K562 (cell line): ENCODE data around the gene ARMC9. TPM values are rescaled to one million over a fixed set of nuclear protein-coding genes. Genes with fewer than 3 reads are reported as not detected.
"Not testable (repeated sequence)": the region's sequence is repeated elsewhere in the genome, so short reads cannot be mapped to it uniquely, and the experiment has no call there.

ENCODE experiments used
- ATAC-seq: fragments of 200-7000 bp; cut with Tn5 transposase; 3 replicates; pipeline ENCODE4 v1.9.1; 2020; ENCODE audit warnings: moderate library complexity
- BruUV-seq: library from RNA; stranded (reverse); fragments of 400-500 nt; replicated peaks from 2 replicates; lab custom pipeline; 2021; lab: Mats Ljungman, UMichigan
- CTCF ChIA-PET: fragments of 300-600 bp; formaldehyde crosslinking; extraction: SDS; loops from one replicate; lab custom pipeline; 2021; ENCODE audit warnings: low intra/inter-chr PET ratio; lab: Yijun Ruan, JAX
- POLR2A ChIA-PET: fragments of 300-600, 350-650 bp; sonication (Branson Sonifier 250); formaldehyde crosslinking; extraction: SDS; loops from one replicate; lab custom pipeline; 2021; ENCODE audit warnings: antibody characterized with exemption, inconsistent platforms; lab: Yijun Ruan, JAX
- DNase-seq, 4 experiments: peaks; one replicate each; pipeline versions ENCODE4 v3.0.0 to v3.0.0-alpha.2; 2011 to 2018; ENCODE audit warnings: low spot score in 3 of 4, mixed read lengths in 3 of 4; ENCODE audit errors: extremely low read depth in 1 of 4
- FAIRE-seq: peaks from 2 replicates; lab custom pipeline; 2011; peaks lifted over from hg19 to GRCh38; lab: Jason Lieb, UNC
- H2AFZ ChIP-seq: 2 replicates; pipeline ENCODE4 v1.6.0; 2011; ENCODE audit warnings: low read depth, low read length, control low read depth, inconsistent platforms
- H3K27ac ChIP-seq: fragments of 200-600 bp; 3 replicates; pipeline ENCODE4 v1.8.0; 2011; ENCODE audit warnings: low read depth, mild to moderate bottlenecking, control low read depth, inconsistent platforms, low read length, moderate library complexity, mixed read lengths; ENCODE audit errors: extremely low read depth
- H3K27me3 ChIP-seq, 2 experiments: fragments of 300-600 bp in 1 of 2; 2 replicates in 1 of 2; 3 replicates in 1 of 2; pipeline versions ENCODE4 v1.6.0 to v1.8.0; 2011; ENCODE audit warnings: inconsistent platforms in 2 of 2, low read length in 2 of 2, mild to moderate bottlenecking in 1 of 2, mixed read lengths in 1 of 2, moderate library complexity in 1 of 2; ENCODE audit not compliant: control insufficient read depth in 2 of 2, insufficient read depth in 2 of 2
- H3K36me3 ChIP-seq: fragments of 300-600 bp; 3 replicates; pipeline ENCODE4 v1.8.0; 2011; ENCODE audit warnings: mild to moderate bottlenecking, low read length, inconsistent platforms; ENCODE audit not compliant: control insufficient read depth, insufficient read depth
- H3K4me1 ChIP-seq, 2 experiments: fragments of 200-600 bp in 1 of 2; replicated peaks in 1 of 2; 2 replicates in 1 of 2; 3 replicates in 1 of 2; pipeline versions ENCODE4 v1.5.1 to v1.8.0; 2011; ENCODE audit warnings: inconsistent platforms in 2 of 2, low read length in 2 of 2, mild to moderate bottlenecking in 1 of 2, mixed read lengths in 1 of 2, moderate library complexity in 1 of 2; ENCODE audit not compliant: control insufficient read depth in 2 of 2, insufficient read depth in 2 of 2
- H3K4me2 ChIP-seq: 2 replicates; pipeline ENCODE4 v1.6.1; 2011; ENCODE audit warnings: low read length, control low read depth, inconsistent platforms, mixed read lengths; ENCODE audit not compliant: insufficient read depth
- H3K4me3 ChIP-seq: fragments of 200-600 bp; sonication (generic), shearing (Covaris generic); 2 replicates; pipeline ENCODE4 v1.5.1; 2016; ENCODE audit warnings: control low read depth, inconsistent platforms
- H3K79me2 ChIP-seq: fragments of 200-600 bp; 3 replicates; pipeline ENCODE4 v1.8.0; 2011; ENCODE audit warnings: low read length, inconsistent platforms; ENCODE audit not compliant: control insufficient read depth, insufficient read depth
- H3K9ac ChIP-seq, 2 experiments: 2 replicates each; pipeline versions ENCODE4 v1.6.0 to v1.6.1; 2011; ENCODE audit warnings: low read depth in 2 of 2, low read length in 2 of 2, control low read depth in 1 of 2, inconsistent platforms in 1 of 2, mild to moderate bottlenecking in 1 of 2, mixed read lengths in 1 of 2; ENCODE audit not compliant: insufficient read depth in 1 of 2
- H3K9me1 ChIP-seq: one replicate; pipeline ENCODE4 v1.6.0; 2011; ENCODE audit warnings: inconsistent platforms, mild to moderate bottlenecking, low read length, moderate library complexity; ENCODE audit not compliant: control insufficient read depth, insufficient read depth
- H3K9me3 ChIP-seq: replicated peaks from 2 replicates; pipeline ENCODE4 v1.5.1; 2011; ENCODE audit warnings: low read depth, low read length, inconsistent platforms; ENCODE audit not compliant: control insufficient read depth, insufficient read depth
- H4K20me1 ChIP-seq: replicated peaks from 2 replicates; pipeline ENCODE4 v1.6.1; 2011; ENCODE audit warnings: low read length, inconsistent platforms, mixed read lengths; ENCODE audit not compliant: control insufficient read depth, insufficient read depth
- CBFA2T3 ChIP-seq: fragments of 450-650 bp; IDR thresholded peaks from 2 replicates; pipeline ENCODE4 v1.6.1; 2017
- CEBPB ChIP-seq: fragments of 450-650 bp; IDR thresholded peaks from 2 replicates; pipeline ENCODE4 v1.6.1; 2016; ENCODE audit warnings: missing genetic modification characterization, missing compliant biosample characterization
- CEBPG ChIP-seq, 3 experiments: fragments of 200-800 bp in 1 of 3; sonication (Bioruptor generic) in 1 of 3; sonication (generic) in 1 of 3; formaldehyde crosslinking in 1 of 3; IDR thresholded peaks in 2 of 3; conservative IDR thresholded peaks in 1 of 3; 2 replicates each; pipeline versions ENCODE4 v1.6.1 to v1.8.0; 2016 to 2022; ENCODE audit warnings: missing compliant biosample characterization in 2 of 3, missing genetic modification characterization in 2 of 3, mild to moderate bottlenecking in 1 of 3, missing genetic modification reagents in 1 of 3
- ETV6 ChIP-seq, 3 experiments: fragments of 150-350 bp in 1 of 3; sonication (generic) in 1 of 3; formaldehyde crosslinking in 1 of 3; IDR thresholded peaks; 2 replicates each; pipeline versions ENCODE4 v1.6.1 to v1.8.0; 2014 to 2022; ENCODE audit warnings: borderline replicate concordance in 2 of 3, low read depth in 2 of 3, antibody characterized with exemption in 1 of 3, low read length in 1 of 3, mild to moderate bottlenecking in 1 of 3, missing genetic modification reagents in 1 of 3
- TCF3 ChIP-seq: sonication (generic); formaldehyde crosslinking; IDR thresholded peaks from 2 replicates; pipeline ENCODE4 v1.4.0; 2020; ENCODE audit warnings: mild to moderate bottlenecking, missing genetic modification reagents
- WGBS: fragments of 100-300 bp; shearing (Covaris generic); methylation state at CpG from one replicate; pipeline ENCODE4 v1.1.6; 2016; ENCODE audit warnings: low coverage, mixed read lengths; ENCODE audit not compliant: insufficient coverage; ENCODE audit errors: missing lambda C conversion rate; 5-methylcytosine and 5-hydroxymethylcytosine counted together
- in situ Hi-C: fragments of 300-500 bp; cut with MboI; formaldehyde crosslinking; loops from 4 replicates; pipeline ENCODE4 v1.15.0; 2018; ENCODE audit warnings: inconsistent platforms, mixed read lengths
- intact Hi-C: fragments of 100-400 bp; cut with micrococcal nuclease; formaldehyde crosslinking; loops from 2 replicates; pipeline ENCODE4 v1.14.2; 2022
- polyA plus RNA-seq, 8 experiments: library from polyadenylated mRNA; depleted of rRNA in 4 of 8; stranded (reverse) in 5 of 8; unstranded in 3 of 8; fragments of >200 nt; fragmentation: Nextera tagmentation in 2 of 8; fragmentation: Illumina TruSeq in 1 of 8; extraction: Ambion mirVana in 2 of 8; extraction: Trizol in 1 of 8; gene quantifications; 2 replicates each; pipeline versions ENCODE4 v1.2.1 to v1.2.3, GENCODE V29; 2011 to 2014; ENCODE audit warnings: inconsistent platforms in 1 of 8, missing spikeins in 1 of 8
- total RNA-seq, 7 experiments: library from RNA; depleted of rRNA in 6 of 7; stranded (reverse); fragments of >200 nt in 6 of 7; fragmentation: Illumina TruSeq in 2 of 7; extraction: Trizol in 2 of 7; gene quantifications; 2 replicates each; pipeline versions ENCODE4 v1.2.1 to v1.2.3, GENCODE V29; 2011 to 2021; ENCODE audit warnings: low replicate concordance in 1 of 7

The ARMC9 gene
- total and polyA plus RNA-seq, 9 of the 15 experiments (the other 6 are each of a cell fraction or from before 2014, with no cell fraction given), result 0.36 to 2.3 (median 1.1) TPM

DNA sequence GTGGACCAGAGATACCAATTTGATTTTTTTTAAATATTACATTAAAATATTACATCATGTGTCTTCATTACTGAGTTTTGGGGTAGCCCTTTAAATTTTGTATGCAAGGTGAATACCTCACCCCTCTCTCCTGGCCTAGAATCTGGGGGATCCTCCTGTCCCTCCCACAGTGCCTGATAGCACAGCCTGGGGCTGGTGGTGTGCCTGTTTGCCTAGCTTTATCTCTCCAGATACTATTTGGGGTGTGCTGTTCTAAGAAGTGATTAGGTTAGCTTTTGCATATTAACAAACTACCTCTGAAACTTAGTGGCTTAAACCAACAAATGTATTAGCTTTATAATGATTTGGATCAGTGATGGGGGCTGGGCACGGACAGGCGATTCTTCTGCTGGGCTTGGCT, 176.3 kb downstream of the ARMC9 start:
- Histone ChIP-seq H3K36me3 (no peaks in the 10 kb centered on the region), H3K27me3 (peaks cover 0 to 19% of the 10 kb centered on the region in 2 experiments; a peak in 2 of 5 replicates), H3K9ac (no peak overlapping the region), H3K9me1 (no peaks in the 10 kb centered on the region), H3K79me2 (no peaks in the 10 kb centered on the region), H3K4me2 (peak overlapping the region; percentile 12), H3K9me3 (no peaks in the 10 kb centered on the region), H3K27ac (no peak overlapping the region), H3K4me3 (no peak overlapping the region), H4K20me1 (no peaks in the 10 kb centered on the region), H2AFZ (no peak overlapping the region), H3K4me1 (peaks cover 12 to 14% of the 10 kb centered on the region in 2 experiments; a peak in 4 of 5 replicates)
- intact Hi-C loops (no loop called here), in situ Hi-C loops (no loop called here)
- no CpG with 5 or more reads among the region's 2 CpGs for WGBS
- no TSS peak for BruUV-seq
- POLR2A ChIA-PET, result interaction anchor here (0.9 kb wide), 1 partner anchor 15 kb away, joined by 3 read pairs; no protein-coding TSS in a partner anchor
- TF ChIP-seq ETV6 (IDR thresholded peaks at IDR 0.05; ENCODE audit: borderline replicate concordance in 1 of 2, low read depth in 2 of 2, low read length in 1 of 2), result no peak
- TF ChIP-seq ETV6 (CRISPR knock-in tag; IDR thresholded peaks at IDR 0.05; ENCODE audit: borderline replicate concordance), result no peak
- TF ChIP-seq TCF3, result 0 out of 2 replicates have a peak, but pooled peaks have one; percentile 16
- TF ChIP-seq CBFA2T3, result peak; percentile 25
- FAIRE-seq (no peak), ATAC-seq (no peak), DNase-seq (peak in 2 of 4 experiments; percentile 35 to 38)
- CTCF ChIA-PET, result no interaction called here

DNA sequence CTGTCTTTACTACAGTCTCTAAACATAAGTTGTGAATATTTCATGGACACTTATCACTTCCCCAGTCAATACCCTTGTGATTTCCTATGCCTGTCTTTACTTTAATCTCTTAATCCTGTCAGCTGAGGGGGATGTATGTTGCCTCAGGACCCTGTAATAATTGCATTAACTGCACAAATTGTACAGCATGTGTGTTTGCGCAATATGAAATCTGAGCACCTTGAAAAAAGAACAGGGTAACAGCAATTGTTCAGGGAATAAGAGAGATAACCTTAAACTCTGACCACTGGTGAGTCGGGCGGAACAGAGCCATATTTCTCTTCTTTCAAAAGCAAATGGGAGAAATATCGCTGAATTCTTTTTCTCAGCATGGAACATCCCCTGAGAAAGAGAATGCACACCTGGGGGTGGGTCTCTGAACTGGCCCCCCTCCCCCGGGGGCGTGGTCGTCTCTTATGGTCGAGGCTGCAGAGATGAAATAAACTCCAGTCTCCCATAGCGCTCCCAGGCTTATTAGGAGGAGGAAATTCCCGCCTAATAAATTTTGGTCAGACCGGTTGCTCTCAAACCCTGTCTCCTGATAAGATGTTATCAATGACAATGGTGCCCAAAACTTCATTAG, 177.7 kb downstream of the ARMC9 start:
- H3K9me3 ChIP-seq; H2AFZ ChIP-seq; intact Hi-C loops; H3K27ac ChIP-seq; CTCF ChIA-PET; FAIRE-seq; H3K36me3 ChIP-seq; DNase-seq; POLR2A ChIA-PET; H3K9me1 ChIP-seq; H3K79me2 ChIP-seq; H3K4me3 ChIP-seq; H3K9ac ChIP-seq; ATAC-seq; BruUV-seq; H3K4me2 ChIP-seq; in situ Hi-C loops; H4K20me1 ChIP-seq; TF ChIP-seq CEBPG (tag; conservative IDR thresholded peaks at IDR 0.05 in 1 of 2, IDR thresholded peaks at IDR 0.05 in 1 of 2): not testable (repeated sequence)
- Histone ChIP-seq H3K27me3 (peaks cover 0 to 24% of the 10 kb centered on the region in 2 experiments; a peak in 2 of 5 replicates), H3K4me1 (peaks cover 8 to 14% of the 10 kb centered on the region in 2 experiments; a peak in 4 of 5 replicates)
- TF ChIP-seq CEBPG (CRISPR knock-in tag; IDR thresholded peaks at IDR 0.05) (0 out of 2 replicates have a peak, but pooled peaks have one; percentile 7), CEBPB (tag) (peak; percentile 66)
- 10% methylated on average over 2 of the region's 11 CpGs for WGBS
